Measurements from ENCODE around the gene CDC73.

The CDC73 gene

DNA sequence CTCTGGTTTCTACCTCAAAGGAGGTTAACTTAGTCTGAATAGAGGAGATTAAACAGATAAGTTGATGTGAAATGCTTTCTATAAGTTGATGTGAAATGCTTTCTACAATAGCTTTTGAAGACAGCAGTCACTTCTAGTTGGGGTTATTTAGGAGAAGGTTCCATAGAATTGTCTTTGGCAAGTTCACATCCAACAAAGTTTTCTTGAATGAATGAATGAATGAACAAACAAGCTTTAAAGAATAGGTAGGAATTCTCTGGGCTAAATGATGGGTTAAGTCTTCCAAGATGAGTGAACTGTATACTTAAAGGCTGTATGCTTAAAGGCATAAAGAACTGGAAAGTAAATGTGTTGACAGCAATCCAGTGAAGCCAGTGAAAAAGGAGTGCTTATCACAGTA lies 1.9 kb downstream of the CDC73 start:
- peak overlapping the region; percentile 100; the same call in 1 of the 2 replicates for H3K4me3 ChIP-seq (ENCODE audit: low read length)
- no peak for TF ChIP-seq ZNF274 (IDR thresholded peaks at IDR 0.05; ENCODE audit: low read depth, low read length)

DNA sequence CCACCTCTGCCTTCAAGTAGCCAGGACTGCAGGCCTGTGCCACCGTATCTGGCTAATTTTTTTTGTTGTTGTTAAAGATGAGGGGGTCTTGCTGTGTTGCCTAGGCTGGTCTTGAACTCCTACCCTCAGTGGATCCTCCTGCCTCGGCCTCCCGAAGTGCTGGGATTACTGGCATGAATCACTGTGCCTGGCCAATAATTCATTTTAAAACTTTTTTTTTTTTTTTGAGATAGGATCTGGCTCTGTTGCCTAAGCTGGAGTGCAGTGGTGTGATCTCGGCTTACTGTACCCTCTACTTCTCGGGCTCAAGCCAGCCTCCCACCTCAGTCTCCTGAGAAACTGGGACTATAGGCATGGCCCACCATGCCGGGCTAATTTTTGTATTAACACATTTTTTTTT lies 3.5 kb downstream of the CDC73 start:
- TF ChIP-seq ZNF274 (IDR thresholded peaks at IDR 0.05; ENCODE audit: low read depth, low read length), result no peak
- H3K4me3 ChIP-seq (ENCODE audit: low read length), result no peak overlapping the region

DNA sequence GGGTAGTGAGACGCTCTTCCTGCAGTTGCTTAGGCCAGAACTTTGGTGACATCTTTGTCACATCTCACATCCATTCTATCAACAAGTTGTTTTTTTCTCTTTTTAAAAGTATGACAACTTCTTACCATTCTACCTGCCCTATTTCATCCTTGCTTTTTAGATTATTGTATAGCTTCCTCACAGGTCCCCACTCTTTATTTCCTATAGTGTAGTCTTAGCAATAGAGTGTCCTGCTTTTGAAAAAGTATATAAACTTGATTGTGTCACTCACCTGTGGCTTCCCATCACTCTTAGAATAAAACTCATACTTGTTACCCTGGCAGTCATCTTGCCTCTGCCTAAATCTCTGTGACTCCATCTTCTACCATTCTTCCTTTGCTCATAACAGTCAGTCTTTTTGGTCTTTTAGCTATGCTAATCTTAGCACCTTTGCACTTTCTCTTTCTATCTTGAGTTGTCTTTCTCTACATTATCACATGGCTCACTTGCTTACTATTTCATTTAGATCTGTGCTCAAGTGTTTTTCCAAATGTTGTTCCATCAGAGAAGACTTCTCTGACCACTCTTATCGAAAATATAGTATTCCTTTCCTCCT lies 9.5 kb downstream of the CDC73 start:
- no peak overlapping the region for H3K4me3 ChIP-seq (ENCODE audit: low read length)
- TF ChIP-seq ZNF274 (IDR thresholded peaks at IDR 0.05; ENCODE audit: low read depth, low read length), result no peak

- TF ChIP-seq ZNF274 (IDR thresholded peaks at IDR 0.05; ENCODE audit: low read depth, low read length), result no peak
- H3K4me3 ChIP-seq (ENCODE audit: low read length), result no peak overlapping the region
Observed at GRCh38 chr1:193140254-193140653, 18.4 kb downstream of the CDC73 start.

DNA sequence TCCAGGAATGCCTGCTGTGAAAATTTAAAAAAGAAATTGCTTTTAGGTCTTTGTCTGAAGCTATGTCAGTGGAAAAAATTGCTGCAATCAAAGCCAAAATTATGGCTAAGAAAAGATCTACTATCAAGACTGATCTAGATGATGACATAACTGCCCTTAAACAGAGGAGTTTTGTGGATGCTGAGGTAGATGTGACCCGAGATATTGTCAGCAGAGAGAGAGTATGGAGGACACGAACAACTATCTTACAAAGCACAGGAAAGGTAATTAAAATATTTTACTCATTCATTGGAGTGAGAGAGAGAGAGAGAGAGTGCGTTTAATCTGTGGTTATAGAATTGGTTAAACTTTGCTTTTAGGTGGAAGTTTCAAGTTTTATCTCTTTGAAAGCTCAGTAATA lies 20.0 kb downstream of the CDC73 start:
- no peak overlapping the region for H3K4me3 ChIP-seq (ENCODE audit: low read length)
- no peak for TF ChIP-seq ZNF274 (IDR thresholded peaks at IDR 0.05; ENCODE audit: low read depth, low read length)

GRCh38 chr1:193142409-193142808 lies 20.6 kb downstream of the CDC73 start:
- H3K4me3 ChIP-seq (ENCODE audit: low read length), result no peak overlapping the region
- no peak for TF ChIP-seq ZNF274 (IDR thresholded peaks at IDR 0.05; ENCODE audit: low read depth, low read length)

DNA sequence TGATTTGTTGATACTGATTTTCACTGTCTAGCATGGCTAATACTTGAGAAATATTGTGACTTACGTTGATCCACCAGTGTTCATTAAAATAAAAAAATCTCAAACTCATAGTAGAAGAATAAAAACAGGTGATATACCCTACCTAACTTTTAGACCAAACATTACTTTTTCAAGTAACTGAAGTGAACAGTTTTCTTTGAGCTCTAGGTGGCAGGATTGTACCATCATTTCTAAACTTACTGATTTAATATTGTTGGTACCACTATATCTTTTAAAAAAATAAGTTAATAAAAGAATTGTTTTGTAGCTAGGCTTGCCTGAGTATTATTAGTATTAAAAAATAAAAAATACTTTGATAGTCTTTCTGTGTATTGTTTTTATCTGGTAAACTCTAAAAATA lies 21.5 kb downstream of the CDC73 start:
- no peak overlapping the region for H3K4me3 ChIP-seq (ENCODE audit: low read length)
- no peak for TF ChIP-seq ZNF274 (IDR thresholded peaks at IDR 0.05; ENCODE audit: low read depth, low read length)

DNA sequence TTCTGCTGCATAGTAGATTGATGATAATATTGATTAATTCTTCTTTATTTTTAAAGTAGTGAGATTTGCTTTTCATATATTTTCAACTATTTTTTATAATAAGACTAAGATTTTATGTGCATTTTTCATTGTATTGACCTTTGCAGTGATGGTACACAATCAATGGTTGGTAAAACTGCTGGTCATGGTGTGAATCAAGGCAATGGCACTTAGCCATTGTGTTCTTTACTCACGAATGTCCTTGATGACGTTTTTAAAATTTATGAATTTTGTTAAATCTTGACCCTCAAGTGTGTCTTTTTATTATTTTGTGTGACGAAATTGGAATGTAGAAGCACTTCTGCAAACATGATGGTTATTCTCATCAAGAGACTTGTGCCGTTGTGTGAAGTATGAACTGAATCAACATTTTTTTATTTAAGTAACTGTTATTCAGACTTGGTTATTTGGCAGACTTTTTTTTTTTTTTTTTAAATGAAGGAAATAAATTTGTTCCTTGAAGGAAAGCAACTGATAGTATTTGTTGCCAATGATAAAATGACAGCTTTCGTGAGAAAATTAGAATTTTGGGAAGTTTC lies 22.6 kb downstream of the CDC73 start:
- no peak for TF ChIP-seq ZNF274 (IDR thresholded peaks at IDR 0.05; ENCODE audit: low read depth, low read length)
- H3K4me3 ChIP-seq (ENCODE audit: low read length), result no peak overlapping the region

- TF ChIP-seq ZNF274 (IDR thresholded peaks at IDR 0.05; ENCODE audit: low read depth, low read length), result no peak
- no peak overlapping the region for H3K4me3 ChIP-seq (ENCODE audit: low read length)
Observed at GRCh38 chr1:193144999-193145398, 23.2 kb downstream of the CDC73 start.

GRCh38 chr1:193156117-193156821 lies 34.4 kb downstream of the CDC73 start:
- TF ChIP-seq ZNF274 (IDR thresholded peaks at IDR 0.05; ENCODE audit: low read depth, low read length), result no peak
- no peak overlapping the region for H3K4me3 ChIP-seq (ENCODE audit: low read length)

- TF ChIP-seq ZNF274 (IDR thresholded peaks at IDR 0.05; ENCODE audit: low read depth, low read length), result no peak
- H3K4me3 ChIP-seq (ENCODE audit: low read length), result no peak overlapping the region
Observed at GRCh38 chr1:193156822-193157142, 35.0 kb downstream of the CDC73 start.

DNA sequence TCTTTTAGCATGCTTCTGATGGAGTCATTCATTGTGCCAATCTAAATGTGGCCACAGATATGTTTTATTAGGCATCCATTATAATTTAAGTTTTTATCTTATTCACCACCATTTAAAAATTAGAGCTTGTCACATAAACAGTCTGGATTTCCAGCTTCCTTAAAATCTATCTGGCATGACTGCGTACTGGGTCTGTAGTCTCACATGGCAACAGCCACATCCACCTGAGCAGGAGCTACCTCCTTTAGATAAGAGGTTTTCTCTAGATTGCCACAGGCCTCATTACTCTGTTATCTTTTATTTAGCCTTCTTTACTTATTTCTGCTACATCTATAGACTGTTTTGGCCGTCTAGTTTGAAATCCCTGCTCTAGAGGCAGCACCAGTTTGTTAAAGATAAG lies 35.5 kb downstream of the CDC73 start:
- no peak for TF ChIP-seq ZNF274 (IDR thresholded peaks at IDR 0.05; ENCODE audit: low read depth, low read length)
- H3K4me3 ChIP-seq (ENCODE audit: low read length), result no peak overlapping the region

DNA sequence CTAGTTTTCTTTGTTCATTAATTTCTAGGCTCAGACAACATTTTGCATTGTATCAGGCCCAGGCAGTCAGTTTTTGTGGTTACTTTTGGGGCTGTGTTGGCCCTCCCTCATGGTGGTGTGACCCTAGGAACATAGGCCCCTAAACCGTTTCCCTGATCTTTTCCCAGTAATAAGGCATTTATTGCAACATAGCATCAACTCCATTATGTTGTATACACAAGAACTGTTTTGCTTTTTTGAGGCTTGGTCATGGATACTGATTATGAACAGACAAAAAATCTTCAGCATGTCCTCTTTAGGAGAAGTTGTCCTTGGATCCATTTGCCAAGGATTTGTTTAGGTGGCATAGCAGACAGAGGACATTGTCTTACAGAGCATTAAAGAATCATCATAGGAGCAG lies 54.3 kb downstream of the CDC73 start:
- no peak overlapping the region for H3K4me3 ChIP-seq (ENCODE audit: low read length)
- TF ChIP-seq ZNF274 (IDR thresholded peaks at IDR 0.05; ENCODE audit: low read depth, low read length), result no peak

- no peak for TF ChIP-seq ZNF274 (IDR thresholded peaks at IDR 0.05; ENCODE audit: low read depth, low read length)
- no peak overlapping the region for H3K4me3 ChIP-seq (ENCODE audit: low read length)
Observed at GRCh38 chr1:193176788-193177187, 55.0 kb downstream of the CDC73 start.

DNA sequence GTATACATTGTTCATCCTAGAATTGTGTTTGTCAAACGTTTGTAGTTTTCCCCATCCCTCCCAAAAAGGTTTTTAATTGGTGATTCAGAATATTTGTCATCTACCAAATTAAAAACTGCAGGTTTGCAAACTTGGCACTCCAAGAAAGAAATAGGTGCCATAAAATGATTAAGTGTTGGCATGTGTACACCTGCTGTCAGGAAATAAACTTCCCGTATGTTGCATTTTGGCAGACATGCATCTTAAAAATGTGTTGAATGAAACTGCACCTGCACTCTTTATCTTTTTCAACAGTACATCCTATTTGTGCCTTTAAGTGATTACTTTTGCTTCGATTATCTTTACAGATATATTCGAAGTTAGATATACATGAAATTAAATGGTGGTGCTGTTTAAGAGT lies 57.3 kb downstream of the CDC73 start:
- TF ChIP-seq ZNF274 (IDR thresholded peaks at IDR 0.05; ENCODE audit: low read depth, low read length), result no peak
- H3K4me3 ChIP-seq (ENCODE audit: low read length), result no peak overlapping the region

Data from GM08714 (cell line).